Measurements from ENCODE around the gene NCK2.

The NCK2 gene

DNA sequence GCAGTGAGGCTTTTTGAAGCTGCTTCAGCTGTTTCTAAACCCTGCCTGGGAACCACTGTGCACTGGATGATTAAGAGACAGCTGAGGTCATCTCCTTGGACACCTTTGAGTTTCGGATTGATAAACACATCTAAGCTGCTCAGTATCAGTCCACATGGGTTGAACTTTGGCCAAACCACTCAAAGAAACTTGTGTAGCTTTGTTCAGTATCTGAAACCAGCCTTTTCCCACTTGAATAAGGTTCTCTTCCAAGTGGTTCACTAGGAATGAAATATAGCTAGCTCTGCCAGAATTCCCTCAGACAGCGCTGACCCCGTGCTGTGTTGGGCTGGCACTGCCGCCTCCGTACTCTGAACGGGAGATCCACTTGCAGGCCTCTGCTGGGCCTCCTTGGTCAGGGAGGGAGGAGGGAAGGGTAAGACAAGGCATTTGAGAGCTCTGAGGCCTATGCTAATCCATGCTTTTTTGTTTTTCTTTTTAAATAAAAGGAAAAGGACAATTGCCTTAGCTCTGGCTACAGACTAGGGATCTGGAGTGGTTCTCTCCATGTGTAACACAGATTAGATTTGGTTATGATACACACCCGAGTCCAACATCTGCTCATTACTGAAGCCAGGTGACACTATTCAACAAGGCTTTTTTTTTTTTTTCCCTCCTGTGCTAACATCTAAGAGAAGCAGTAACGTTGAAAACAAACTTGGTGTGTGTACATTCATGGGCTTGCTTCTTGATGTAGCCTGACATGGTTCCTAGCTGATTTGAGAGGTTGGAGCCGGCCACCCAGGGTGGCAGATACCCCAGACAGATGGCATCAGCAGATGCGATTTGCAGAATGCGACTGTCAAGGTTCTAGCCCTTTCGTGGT, 67.7 kb downstream of the NCK2 start:
- peak; percentile 25 to 28 for DNase-seq (ENCODE audit: low read depth in 2 of 2)

DNA sequence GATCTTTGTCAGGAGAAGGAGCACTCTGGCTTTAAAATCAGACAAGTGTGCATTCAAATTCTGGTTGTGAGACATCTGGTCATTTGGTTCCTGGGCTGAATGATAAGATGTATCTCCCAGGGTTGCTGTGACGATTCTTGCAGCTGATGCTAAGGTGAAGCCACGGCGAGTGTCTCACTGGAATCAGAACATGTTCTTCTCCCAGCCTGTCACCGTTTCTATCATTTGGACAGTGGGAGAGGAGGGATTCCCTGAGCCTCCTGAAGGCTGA, 68.3 kb downstream of the NCK2 start:
- DNase-seq (ENCODE audit: low read depth in 2 of 2), result no peak

DNA sequence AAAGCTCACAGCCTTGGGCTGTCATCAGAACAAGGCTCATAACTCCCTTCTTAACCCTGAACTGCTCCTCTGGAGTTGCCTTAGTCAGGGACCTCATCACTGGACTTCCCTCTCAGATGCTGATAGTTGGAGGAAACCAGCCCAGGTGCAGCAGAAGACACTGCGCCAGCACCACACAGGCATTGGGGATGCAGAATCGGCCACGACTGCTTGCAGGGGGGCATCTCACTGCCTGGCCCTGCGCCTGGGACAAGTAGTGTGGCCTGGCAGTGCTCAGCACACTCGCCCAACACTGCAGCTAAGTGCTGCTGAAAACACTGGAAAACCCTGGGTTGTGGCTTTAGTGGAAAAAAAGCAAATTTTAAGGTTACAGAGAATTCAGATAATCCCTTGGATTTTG, 68.7 kb downstream of the NCK2 start:
- DNase-seq (ENCODE audit: low read depth in 2 of 2), result no peak

DNA sequence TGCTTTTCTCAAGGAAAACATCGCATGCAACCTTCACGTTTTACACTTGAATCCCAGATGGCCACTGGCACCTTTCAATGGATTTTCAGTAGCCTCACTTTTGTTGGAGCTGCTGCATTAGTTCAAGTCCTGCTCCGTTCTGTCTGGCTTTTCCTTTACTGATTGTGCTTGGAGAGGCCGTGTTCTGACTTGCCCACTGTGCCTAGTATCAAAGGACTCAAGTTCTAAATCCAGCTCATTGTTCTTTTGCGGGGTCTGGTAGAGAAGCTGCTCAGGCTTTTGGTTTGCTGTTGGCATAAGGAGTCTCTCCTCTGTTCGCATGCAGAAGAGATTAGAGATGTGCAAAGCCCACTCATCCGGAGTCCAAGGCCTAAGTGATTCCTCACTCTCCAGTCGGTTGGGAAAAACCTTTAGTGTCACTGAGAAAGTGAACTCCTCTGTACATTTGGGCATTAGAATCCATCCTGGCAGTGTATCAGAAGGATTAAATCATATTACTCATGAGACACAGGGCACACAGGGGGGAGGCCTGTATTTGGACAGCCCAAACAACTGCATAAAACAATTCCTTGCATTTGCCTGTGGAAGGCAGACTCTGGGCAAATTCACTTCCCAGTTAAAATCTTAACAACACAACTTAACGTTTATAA, 69.7 kb downstream of the NCK2 start:
- no peak for DNase-seq (ENCODE audit: low read depth in 2 of 2)

DNA sequence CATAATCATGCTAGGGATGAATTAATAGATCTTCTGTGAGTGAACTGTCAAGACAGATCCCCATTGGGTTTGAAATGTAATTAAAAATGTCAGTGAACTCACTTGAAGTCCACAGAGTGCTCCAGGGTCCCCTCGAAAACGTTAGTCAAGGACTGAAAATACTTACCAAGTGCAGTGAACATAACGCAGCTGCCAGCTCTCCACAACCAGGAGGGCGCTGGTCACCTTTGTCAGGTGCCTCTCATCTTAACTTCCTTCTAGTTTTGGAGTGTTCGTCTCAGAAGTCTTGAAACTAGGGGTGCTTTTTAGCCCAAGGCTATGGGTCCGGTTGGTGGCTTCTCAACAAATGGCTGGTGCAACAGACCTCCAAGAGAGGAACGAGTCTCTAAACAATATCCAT, 70.7 kb downstream of the NCK2 start:
- DNase-seq (ENCODE audit: low read depth in 2 of 2), result no peak

DNA sequence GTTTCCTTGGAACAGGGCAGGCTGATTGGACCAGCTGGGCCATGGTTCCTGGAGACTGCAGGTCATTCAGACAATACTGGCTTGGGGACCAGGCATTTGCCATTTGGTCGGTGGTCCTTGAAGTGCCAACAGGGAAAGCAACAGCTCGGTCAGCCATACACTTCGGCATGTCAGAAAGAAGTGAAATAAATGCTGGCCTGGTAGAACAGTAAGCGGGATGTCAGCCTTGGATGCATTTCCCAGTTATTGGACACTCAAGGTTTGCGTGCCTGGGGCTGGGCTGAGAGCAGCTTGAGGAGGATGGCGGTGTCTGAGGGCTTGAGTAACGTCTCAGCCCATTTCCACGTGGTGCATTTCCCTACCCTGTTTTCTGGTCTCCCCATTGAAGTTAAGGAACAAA, 75.4 kb downstream of the NCK2 start:
- DNase-seq (ENCODE audit: low read depth in 2 of 2), result no peak

DNA sequence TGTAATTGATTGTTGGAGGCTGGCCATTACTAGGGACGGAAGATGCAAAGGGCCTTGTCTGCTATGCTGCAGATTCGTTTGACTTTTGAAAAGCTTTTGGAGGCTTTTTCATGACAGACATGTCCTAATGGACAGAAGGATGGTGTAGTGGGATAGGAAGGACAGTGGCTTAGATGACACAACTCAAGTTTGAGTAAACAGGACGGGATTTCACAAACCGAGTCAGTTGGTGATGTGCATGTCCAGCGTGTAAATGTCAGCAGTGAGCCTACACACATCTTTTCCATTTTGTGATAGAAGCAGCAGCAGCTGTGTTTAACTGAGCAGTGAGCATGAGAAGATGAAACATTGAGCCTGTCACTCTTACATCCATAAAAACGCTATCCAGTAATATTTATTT, 76.0 kb downstream of the NCK2 start:
- no peak for DNase-seq (ENCODE audit: low read depth in 2 of 2)

DNA sequence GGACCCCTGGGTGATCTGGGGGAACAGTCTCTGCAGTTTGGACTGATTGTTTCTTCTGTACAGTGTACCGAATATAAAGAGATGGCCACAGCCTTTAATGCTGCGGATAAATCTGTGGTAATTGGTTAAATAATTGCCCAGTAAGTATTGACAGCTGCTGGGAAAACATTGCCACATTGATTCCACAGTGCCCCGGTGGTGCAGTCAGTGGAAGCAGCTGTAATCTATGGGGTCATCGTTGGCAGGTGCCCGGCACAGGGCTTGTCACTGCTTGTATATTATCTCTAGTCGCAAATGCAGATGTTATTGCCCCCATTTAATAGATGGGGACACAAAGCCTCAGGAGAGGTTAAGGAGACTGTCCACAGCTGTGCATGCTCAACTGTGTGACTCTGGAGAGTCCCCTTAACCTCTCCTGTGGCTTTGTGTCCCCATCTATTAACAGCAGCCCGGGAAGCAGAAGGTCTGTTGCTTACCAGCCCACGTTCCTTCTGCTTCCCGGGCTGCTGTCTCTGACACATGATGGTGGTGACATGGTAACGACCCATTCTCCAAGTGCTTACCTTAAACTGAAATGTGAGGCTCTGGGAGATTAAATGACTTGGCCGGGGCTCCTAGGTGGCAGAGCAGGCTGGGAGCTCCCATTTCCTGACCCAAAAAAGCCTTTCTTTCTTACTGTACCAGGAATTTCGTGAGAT, 76.9 kb downstream of the NCK2 start:
- DNase-seq (ENCODE audit: low read depth in 2 of 2), result no peak

DNA sequence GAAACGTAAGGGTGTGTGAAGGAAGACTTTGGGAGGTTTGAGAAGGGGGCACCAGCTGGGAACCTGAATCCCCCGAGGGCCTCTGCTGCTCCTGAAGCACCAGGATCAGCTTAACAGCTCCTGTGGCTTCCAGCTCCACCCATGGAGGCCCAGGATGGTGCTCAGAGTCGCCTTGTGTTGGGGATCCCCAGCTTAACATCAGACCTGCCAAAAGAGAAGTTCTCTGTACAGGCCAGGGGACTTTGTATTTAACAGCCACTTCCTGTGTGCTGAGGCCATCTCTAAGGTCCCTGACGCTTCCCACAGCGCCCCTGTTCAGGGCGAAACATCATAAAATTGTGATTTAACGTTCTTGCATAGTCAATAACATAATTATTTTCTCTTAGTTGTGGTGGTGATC, 77.5 kb downstream of the NCK2 start:
- DNase-seq (ENCODE audit: low read depth in 2 of 2), result no peak

DNA sequence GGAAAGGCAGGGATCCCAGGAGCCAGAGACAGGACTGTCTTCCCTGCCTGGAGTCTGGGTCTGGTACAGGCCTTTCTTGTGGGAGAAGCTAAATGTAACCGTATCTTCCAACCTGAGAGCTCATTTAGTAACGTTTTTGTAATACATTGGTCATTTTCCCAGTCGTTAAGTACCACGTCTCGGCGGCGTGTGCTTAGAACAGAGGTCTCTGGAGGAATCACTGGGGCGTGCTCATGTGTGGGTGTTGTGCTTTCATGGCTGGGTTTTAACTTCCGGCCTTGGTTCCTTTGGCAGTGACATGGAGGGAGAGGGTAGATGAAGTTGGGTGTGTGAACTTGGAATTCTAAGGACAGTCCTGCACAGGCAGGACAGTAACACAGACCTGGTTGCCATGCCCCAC, 79.7 kb downstream of the NCK2 start:
- no peak for DNase-seq (ENCODE audit: low read depth in 2 of 2)

DNA sequence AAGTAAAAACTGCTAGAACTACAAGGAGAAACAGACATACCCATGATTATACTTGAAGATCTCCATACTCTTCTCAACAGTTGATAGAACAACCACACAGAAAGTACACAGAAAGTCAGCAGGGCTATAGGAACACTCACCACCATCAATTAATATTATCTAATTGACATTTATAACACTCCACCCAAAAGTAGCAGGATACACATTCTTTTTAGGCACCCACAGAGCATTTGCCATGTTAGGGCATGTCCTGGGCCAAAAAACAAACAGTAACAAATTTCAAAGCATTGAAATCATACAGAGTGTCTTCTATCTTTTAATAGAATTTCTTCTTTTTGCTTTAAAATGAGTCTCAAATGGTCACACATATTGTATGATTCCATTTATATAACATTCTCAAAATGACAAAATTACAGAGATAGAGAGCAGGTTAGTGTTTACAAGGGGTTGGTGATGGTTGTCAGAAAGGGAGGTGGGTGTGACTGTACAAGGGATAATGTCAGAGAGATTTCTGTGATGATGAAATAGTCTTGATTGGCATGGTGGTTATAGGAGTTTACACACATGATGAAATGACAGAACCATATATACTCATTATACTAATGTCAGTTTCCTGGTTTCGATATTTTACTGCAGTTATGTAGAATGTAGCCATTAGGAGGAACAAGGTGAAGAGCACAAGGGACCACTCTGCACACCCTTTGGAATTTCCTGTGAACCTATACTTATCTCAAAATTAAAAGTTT, 82.8 kb downstream of the NCK2 start:
- no peak for DNase-seq (ENCODE audit: low read depth in 2 of 2)

DNA sequence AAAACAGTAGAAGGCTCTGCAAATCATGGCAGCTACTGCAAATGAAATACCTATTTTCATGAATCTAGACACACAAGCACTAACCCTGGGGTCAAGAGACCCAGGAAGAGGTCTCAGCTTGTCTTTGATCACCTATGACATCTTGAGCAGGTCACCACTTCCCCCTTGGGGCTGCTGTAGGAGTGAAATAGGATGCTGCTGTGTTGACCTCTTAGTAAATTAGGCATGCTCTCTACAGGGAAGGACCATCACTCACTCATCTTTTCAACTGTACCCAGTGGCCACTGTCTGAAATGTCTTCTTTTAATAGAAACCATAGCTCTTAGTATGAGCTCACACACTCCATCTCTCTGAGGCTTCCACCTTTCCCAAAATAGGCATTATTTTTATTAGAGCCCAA, 83.8 kb downstream of the NCK2 start:
- no peak for DNase-seq (ENCODE audit: low read depth in 2 of 2)

DNA sequence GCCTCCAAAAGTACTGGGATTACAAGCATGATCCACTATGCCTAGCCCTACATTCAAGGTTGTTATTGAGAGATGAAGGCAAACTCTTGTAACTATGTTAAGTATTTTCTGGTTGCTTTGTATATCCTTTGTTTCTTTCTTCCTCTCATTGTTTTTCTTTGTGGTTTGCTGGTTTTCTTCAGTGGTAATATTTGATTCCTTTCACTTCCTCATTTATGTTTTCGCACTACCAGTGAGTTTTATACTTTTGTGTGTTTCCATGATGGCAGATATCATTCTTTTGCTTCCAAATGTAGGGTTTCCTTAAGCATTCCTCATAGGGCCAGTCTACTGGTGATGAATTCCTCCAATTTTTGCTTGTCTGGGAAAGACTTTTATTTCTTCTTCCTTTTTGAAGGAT, 90.2 kb downstream of the NCK2 start:
- no peak for DNase-seq (ENCODE audit: low read depth in 2 of 2)

DNA sequence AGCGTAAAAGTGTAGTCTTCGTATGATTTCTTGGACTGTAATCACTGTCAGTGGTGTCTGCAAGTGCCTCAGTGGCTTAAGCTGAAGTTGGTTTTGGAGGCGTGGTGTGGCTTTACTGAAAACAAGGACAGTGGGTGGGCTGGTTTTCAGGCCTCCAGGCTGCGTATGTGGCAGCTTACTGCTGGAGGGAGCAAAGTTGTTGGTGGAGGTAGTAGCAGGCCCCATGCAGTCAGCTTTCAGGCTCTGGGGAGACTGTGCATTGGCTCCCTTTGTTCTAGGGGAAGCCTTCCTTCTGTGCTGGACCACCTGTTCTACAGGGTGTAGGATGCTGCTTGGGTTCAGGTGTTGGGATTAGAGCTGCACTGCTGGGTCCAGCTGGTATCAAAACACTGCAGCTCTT, 91.6 kb downstream of the NCK2 start:
- no peak for DNase-seq (ENCODE audit: low read depth in 2 of 2)

DNA sequence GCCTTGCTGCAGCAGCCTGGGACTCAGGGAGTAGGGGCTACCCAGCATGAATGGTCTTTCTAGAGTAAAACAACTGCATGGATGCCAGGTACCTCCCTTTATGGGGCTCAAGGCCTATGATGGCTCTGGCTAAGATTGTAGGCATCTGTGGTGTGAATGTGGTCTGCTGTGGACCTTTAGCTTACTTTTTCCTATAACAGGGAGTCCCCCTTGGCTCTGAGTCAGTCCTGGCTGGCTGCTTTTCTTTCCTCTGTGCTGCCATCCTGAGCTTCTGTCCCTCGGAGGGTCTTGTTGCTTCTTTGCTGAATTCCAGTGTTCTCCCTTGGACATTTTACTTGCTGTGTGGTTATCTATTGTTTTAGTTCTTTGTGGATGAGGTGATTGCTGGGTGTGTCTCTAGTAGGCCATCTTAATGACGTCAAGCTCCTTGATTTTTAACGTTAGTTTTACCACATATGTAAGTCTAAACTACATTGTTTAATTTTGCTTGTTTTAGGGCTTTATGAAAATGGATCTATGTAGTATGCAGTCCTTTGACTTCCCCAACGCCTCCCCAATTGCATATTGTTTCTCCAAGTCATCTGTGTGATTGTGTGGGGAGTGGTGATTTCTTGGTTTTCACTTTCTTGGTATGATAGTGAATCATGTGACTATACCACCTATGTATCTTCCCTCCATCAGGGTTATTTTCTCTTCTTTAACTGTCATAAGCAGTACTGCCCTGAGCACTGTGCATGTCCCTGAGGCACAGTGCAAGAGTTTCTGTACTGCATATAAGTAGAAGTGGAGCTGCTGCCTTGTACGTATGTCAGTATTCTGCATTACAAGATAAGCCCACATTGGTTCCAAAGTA, 92.4 kb downstream of the NCK2 start:
- DNase-seq (ENCODE audit: low read depth in 2 of 2), result no peak

DNA sequence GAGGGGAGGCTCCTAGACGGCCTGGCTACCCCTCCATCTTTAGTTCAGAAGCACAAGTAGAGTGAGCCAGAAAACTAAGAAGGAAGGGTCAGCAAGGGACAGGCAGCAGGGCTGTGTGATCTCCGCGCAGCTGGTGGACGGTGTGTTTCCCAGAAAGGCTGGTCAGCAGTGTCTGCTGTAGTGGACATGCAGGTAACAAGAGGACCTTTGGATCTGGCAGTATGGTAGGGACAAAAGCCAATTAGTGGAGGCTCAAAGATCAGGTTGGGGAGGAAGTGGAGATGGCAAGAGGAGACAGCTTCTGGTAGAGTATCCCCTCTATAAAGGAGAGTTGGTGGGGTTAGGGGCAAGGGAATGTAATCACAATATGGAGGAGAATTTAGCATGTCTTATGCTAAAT, 95.1 kb downstream of the NCK2 start:
- DNase-seq (ENCODE audit: low read depth in 2 of 2), result no peak

DNA sequence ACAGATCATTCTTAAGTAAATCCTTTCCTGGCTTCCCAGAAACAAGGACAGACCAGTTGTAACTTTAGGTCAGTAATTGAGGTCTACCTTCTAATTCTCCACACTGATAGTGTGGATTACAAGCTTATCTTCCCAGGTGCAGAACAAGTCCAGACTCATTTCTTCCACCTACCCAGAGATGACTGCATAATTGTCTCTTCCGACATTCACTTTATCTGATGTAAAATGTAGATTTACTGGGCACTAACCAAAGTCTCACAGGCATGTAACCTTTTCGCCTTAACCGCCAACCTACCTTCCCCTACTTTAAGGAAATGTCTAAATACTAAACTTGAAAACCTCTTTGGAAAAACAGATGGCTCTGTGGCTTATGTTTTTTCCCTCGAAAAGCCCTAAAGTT, 96.2 kb downstream of the NCK2 start:
- no peak for DNase-seq (ENCODE audit: low read depth in 2 of 2)

DNA sequence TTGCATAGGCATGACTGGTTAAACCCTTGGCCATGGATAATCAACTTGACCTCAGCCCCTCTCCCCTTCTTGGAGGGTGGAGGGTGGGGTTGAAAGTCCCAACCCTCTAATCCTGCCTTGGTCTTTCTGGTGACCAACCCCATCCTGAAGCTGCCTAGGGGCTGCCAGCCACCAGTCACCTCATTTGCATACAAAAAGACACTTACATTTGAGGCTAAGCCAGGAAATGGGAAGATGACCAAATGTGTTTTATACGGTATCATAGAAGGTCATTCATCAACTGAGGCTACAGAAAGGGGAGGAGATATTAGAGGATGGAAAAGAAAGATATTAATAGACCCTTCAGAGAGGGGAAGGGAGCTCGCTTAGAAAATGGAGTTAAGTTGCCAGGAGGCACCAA, 96.8 kb downstream of the NCK2 start:
- no peak for DNase-seq (ENCODE audit: low read depth in 2 of 2)

DNA sequence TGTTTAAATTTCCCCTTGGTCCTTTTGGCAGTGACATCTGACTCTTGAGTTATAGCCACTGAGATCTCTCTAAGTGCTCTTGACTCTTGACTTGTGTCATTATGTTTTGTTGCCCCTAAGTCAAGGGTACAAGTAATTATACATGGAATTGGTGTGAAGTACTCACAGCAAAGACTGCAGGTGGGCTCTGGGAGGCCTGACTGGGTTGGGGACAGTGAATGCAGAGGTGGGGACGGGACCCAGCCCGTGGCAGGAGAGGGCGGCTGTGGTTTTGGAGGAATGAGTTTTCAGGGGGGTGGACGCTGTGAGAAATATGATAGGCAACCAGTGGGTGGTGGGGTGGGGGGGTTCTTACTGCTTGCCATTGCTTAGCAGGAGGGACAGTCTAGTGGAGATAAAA, 97.8 kb downstream of the NCK2 start:
- DNase-seq (ENCODE audit: low read depth in 2 of 2), result no peak

DNA sequence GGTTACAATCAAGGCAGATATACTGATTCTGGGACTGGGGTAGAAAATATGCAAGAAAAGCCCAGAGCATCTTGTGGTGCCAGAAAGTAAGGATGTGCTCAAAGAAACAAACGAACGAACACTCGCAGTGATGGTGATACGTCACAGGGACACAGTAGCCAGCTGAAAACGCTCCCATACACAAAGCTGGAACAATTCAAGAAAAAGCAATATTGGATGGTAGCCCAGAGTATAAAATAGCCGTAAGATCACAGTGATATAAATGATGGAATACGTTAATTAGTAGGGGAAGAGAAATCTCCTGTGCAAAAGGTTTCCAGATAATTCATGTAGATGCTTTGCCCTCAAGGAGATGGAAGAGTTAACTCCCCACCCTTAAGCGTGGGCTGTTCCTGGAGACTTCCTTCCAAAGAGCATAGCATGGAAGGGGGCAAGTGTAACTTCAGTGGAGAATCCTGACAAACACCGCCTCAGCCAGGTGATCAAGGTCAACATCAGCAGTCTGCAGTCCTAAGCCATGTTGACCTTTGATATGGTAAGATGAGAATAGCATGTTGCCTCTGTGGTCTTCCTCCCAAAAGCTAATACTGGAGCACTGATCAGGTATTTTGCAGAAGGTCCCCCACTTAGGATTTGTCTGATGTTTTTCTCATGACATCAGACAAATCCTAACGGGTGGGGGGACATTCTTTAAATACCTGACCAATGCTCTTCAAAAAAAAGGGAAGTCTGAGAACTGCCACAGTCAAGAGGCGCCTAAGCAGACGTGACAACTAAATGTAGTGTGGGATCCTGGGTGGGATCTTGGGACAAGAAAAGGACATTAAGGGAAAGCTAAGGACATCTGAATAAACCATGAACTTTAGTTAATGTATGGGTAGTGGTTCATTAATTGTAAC, 99.0 kb downstream of the NCK2 start:
- DNase-seq (ENCODE audit: low read depth in 2 of 2), result no peak

DNA sequence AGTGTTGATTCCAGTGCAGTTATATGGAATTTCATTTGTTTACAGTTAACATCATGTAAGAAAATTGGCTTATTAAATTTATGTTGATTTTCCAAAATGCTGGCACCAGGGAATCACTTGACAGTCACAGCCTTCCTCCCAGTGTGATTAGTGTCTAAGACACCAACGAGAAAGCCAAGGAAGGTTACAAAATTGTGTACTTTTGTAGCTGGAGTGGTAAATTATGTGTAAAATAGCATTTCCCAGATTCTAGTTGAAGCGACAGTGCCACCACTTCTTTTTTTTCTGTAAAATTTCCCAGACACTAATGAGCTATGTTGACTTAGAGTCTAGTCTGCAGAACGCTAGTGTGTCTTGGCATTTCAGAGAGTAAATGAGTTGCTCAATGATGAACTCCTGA, 101.3 kb downstream of the NCK2 start:
- no peak for DNase-seq (ENCODE audit: low read depth in 2 of 2)
